Loucy (cell line): ENCODE results near the gene ACP7.

Experiments used
- EZH2phosphoT487 ChIP-seq: fragments of 200-600 bp; IDR thresholded peaks from 2 replicates; pipeline ENCODE4 v1.6.1; 2018; ENCODE audit warnings: antibody characterized with exemption, mild to moderate bottlenecking, moderate library complexity, borderline replicate concordance
- TF ChIP-seq, protein P1 (sequence below): fragments of 200-600 bp; sonication (generic); conservative IDR thresholded peaks from 2 replicates; pipeline ENCODE4 v1.5.1; 2014; ENCODE audit warnings: mild to moderate bottlenecking, antibody characterized with exemption, low read length

DNA sequence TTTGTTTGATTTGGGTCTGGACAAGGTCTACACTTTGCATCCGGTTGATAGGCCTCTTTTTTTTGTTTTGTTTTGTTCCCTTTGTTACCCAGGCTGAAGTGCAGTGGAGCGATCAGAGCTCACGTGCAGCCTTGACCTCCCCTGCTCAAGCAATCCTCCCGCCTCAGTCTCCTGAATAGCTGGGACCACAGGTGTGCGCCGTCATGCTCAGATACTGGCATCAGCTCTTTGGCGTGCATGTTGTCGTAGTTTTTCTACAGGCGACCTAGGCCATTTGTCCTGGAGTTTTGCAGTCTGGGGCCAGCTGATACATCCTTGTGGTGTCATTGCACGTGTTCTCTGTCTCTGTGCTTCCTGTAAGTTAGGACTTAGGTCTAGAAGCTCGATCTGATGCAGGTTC is 57.8 kb downstream of the ACP7 start:
- TF ChIP-seq, protein P1, sequence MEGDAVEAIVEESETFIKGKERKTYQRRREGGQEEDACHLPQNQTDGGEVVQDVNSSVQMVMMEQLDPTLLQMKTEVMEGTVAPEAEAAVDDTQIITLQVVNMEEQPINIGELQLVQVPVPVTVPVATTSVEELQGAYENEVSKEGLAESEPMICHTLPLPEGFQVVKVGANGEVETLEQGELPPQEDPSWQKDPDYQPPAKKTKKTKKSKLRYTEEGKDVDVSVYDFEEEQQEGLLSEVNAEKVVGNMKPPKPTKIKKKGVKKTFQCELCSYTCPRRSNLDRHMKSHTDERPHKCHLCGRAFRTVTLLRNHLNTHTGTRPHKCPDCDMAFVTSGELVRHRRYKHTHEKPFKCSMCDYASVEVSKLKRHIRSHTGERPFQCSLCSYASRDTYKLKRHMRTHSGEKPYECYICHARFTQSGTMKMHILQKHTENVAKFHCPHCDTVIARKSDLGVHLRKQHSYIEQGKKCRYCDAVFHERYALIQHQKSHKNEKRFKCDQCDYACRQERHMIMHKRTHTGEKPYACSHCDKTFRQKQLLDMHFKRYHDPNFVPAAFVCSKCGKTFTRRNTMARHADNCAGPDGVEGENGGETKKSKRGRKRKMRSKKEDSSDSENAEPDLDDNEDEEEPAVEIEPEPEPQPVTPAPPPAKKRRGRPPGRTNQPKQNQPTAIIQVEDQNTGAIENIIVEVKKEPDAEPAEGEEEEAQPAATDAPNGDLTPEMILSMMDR: no peak
- TF ChIP-seq EZH2phosphoT487: no peak
